ENCODE measurements around the gene ZNF670. TPM values are rescaled to one million over a fixed set of nuclear protein-coding genes. Genes with fewer than 3 reads are reported as not detected.

ZNF670 gene
- total and polyA plus RNA-seq, 4 donors: 0.74 to 2.3 (median 1.4) TPM

DNA sequence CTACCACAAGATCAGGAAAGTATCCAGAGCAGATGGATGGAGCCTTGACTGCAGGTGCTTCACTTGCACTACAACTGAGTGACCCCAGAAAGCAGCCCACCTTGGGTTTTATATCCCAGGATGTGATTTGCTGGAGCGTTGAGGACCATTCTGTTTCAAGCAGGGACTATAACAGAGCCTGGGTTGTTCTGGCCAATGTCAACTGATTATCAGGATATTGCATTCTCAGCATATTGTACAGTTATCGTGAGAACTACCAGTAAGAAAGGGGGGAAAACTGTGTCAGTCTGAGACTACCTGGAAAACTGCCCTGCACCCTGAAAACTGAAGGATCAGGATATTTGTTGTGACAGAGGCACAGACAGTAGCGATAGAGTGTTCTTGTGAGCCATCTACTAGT lies 17.5 kb upstream of the ZNF670 start (continued):
- TF ChIP-seq, protein P1, sequence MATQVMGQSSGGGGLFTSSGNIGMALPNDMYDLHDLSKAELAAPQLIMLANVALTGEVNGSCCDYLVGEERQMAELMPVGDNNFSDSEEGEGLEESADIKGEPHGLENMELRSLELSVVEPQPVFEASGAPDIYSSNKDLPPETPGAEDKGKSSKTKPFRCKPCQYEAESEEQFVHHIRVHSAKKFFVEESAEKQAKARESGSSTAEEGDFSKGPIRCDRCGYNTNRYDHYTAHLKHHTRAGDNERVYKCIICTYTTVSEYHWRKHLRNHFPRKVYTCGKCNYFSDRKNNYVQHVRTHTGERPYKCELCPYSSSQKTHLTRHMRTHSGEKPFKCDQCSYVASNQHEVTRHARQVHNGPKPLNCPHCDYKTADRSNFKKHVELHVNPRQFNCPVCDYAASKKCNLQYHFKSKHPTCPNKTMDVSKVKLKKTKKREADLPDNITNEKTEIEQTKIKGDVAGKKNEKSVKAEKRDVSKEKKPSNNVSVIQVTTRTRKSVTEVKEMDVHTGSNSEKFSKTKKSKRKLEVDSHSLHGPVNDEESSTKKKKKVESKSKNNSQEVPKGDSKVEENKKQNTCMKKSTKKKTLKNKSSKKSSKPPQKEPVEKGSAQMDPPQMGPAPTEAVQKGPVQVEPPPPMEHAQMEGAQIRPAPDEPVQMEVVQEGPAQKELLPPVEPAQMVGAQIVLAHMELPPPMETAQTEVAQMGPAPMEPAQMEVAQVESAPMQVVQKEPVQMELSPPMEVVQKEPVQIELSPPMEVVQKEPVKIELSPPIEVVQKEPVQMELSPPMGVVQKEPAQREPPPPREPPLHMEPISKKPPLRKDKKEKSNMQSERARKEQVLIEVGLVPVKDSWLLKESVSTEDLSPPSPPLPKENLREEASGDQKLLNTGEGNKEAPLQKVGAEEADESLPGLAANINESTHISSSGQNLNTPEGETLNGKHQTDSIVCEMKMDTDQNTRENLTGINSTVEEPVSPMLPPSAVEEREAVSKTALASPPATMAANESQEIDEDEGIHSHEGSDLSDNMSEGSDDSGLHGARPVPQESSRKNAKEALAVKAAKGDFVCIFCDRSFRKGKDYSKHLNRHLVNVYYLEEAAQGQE (IDR thresholded peaks at IDR 0.05): no peak
- TF ChIP-seq RXRA (IDR thresholded peaks at IDR 0.05): no peak
- no peak for TF ChIP-seq NR2F2 (IDR thresholded peaks at IDR 0.05)
- TF ChIP-seq, protein P2, sequence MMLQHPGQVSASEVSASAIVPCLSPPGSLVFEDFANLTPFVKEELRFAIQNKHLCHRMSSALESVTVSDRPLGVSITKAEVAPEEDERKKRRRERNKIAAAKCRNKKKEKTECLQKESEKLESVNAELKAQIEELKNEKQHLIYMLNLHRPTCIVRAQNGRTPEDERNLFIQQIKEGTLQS (IDR thresholded peaks at IDR 0.05): no peak

DNA sequence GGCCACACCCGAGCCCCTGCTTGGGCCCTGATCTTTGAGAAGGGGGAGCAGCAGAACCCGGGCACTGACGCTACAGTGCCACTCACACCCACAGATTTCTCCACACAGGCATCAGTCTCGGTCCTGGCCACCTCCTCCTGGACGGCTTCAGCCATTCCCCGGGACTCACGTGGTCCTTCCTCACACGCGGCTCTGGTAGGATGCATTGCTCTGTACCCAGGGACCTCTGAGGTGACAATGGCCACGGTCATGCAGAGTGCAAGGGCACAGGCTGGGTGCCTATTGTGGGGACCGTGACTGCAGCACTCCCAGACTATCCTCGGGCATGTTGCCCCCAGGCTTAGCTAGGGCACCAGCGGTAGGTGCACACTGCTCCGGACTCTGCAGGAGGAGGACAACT lies 11.8 kb upstream of the ZNF670 start:
- Histone ChIP-seq H3K9me3 (ENCODE audit: control insufficient read depth in 4 of 4, low read length in 3 of 4) (peaks cover 0 to 5% (median 0%) of the 10 kb centered on the region in 4 donors), H3K27me3 (ENCODE audit: control insufficient read depth in 4 of 4, insufficient read depth in 4 of 4, low read length in 3 of 4) (no peaks in the 10 kb centered on the region), H3K9ac (ENCODE audit: low read depth in 1 of 2, low read length in 2 of 2) (no peak overlapping the region), H3K4me3 (ENCODE audit: low read depth in 1 of 3, low read length in 3 of 3) (no peak overlapping the region), H3K4me1 (ENCODE audit: control insufficient read depth in 4 of 4, insufficient read depth in 4 of 4, low read length in 3 of 4) (no peaks in the 10 kb centered on the region), H3K27ac (ENCODE audit: low read depth in 1 of 2, low read length in 2 of 2) (no peak overlapping the region), H3K36me3 (ENCODE audit: control insufficient read depth in 4 of 4, insufficient read depth in 3 of 4, low read depth in 1 of 4, low read length in 3 of 4) (no peaks in the 10 kb centered on the region)
- no peak for DNase-seq (ENCODE audit: low spot score)
- WGBS: 85% methylated on average over 14 of the region's 14 CpGs
- TF ChIP-seq FOXA1 (IDR thresholded peaks at IDR 0.05) (no peak), RAD21 (IDR thresholded peaks at IDR 0.05) (no peak), GABPA (IDR thresholded peaks at IDR 0.05 in 1 of 2, conservative IDR thresholded peaks at IDR 0.05 in 1 of 2) (no peak), FOXA2 (IDR thresholded peaks at IDR 0.05) (no peak), HNF4G (IDR thresholded peaks at IDR 0.05) (no peak), TAF1 (conservative IDR thresholded peaks at IDR 0.05) (no peak), NR2F2 (IDR thresholded peaks at IDR 0.05) (no peak), SP1 (IDR thresholded peaks at IDR 0.05) (no peak), RXRA (IDR thresholded peaks at IDR 0.05) (no peak)
- TF ChIP-seq, protein P3, sequence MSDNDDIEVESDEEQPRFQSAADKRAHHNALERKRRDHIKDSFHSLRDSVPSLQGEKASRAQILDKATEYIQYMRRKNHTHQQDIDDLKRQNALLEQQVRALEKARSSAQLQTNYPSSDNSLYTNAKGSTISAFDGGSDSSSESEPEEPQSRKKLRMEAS (IDR thresholded peaks at IDR 0.05): no peak
- TF ChIP-seq, protein P4, sequence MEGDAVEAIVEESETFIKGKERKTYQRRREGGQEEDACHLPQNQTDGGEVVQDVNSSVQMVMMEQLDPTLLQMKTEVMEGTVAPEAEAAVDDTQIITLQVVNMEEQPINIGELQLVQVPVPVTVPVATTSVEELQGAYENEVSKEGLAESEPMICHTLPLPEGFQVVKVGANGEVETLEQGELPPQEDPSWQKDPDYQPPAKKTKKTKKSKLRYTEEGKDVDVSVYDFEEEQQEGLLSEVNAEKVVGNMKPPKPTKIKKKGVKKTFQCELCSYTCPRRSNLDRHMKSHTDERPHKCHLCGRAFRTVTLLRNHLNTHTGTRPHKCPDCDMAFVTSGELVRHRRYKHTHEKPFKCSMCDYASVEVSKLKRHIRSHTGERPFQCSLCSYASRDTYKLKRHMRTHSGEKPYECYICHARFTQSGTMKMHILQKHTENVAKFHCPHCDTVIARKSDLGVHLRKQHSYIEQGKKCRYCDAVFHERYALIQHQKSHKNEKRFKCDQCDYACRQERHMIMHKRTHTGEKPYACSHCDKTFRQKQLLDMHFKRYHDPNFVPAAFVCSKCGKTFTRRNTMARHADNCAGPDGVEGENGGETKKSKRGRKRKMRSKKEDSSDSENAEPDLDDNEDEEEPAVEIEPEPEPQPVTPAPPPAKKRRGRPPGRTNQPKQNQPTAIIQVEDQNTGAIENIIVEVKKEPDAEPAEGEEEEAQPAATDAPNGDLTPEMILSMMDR (IDR thresholded peaks at IDR 0.05; ENCODE audit: low read depth, low read length, missing input control): no peak
- TF ChIP-seq, protein P5, sequence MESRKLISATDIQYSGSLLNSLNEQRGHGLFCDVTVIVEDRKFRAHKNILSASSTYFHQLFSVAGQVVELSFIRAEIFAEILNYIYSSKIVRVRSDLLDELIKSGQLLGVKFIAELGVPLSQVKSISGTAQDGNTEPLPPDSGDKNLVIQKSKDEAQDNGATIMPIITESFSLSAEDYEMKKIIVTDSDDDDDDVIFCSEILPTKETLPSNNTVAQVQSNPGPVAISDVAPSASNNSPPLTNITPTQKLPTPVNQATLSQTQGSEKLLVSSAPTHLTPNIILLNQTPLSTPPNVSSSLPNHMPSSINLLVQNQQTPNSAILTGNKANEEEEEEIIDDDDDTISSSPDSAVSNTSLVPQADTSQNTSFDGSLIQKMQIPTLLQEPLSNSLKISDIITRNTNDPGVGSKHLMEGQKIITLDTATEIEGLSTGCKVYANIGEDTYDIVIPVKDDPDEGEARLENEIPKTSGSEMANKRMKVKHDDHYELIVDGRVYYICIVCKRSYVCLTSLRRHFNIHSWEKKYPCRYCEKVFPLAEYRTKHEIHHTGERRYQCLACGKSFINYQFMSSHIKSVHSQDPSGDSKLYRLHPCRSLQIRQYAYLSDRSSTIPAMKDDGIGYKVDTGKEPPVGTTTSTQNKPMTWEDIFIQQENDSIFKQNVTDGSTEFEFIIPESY (IDR thresholded peaks at IDR 0.05): no peak
- TF ChIP-seq, protein P1 (IDR thresholded peaks at IDR 0.05): no peak

Data from liver (tissue), 9 donors.